AG04449 (cell line): ENCODE measurements around the gene SOCS3.

Source experiments
- CTCF ChIA-PET: fragments of 350-600 bp; formaldehyde crosslinking; extraction: SDS; loops from one replicate; lab custom pipeline; 2021; ENCODE audit warnings: antibody characterized with exemption; lab: Yijun Ruan, JAX
- POLR2A ChIA-PET: fragments of 400-600, 350-600 bp; formaldehyde crosslinking; extraction: SDS; loops from one replicate; lab custom pipeline; 2020; ENCODE audit warnings: antibody characterized with exemption, inconsistent platforms; lab: Yijun Ruan, JAX
- DNase-seq: peaks from one replicate; pipeline ENCODE4 v3.0.0-alpha.2; 2010; ENCODE audit warnings: low read depth, low spot score
- H3K4me3 ChIP-seq: 2 replicates; pipeline ENCODE4 v1.5.1; 2011; ENCODE audit warnings: low read depth, mild to moderate bottlenecking, control low read depth, low read length
- TF ChIP-seq, protein P1 (sequence below): IDR thresholded peaks from one replicate; pipeline ENCODE4 v1.5.1; 2011; ENCODE audit warnings: mild to moderate bottlenecking, moderate library complexity, low read length, control low read depth, inconsistent platforms; ENCODE audit not compliant: insufficient read depth; ENCODE audit errors: missing control alignments

The SOCS3 gene

DNA sequence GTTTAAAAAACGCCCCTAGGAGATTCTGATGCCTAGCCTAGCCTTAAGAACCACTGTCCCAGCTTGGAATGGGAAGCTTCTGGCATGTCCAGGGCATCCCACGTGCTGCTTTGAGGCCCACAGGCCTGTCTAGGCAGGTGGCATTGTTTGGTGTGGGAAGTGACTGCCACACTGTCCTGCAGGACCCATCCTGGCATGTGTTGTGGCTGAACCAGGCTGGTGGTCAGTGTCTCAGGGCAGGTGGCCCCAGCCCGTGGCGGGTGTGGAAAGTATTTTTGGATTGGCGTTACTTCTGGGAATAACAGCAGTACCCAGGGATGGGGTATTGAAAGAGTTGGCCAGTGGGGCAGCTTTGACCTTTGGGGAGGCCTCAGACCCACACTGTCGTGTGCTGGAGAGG lies 46.5 kb upstream of the SOCS3 start:
- TF ChIP-seq, protein P1, sequence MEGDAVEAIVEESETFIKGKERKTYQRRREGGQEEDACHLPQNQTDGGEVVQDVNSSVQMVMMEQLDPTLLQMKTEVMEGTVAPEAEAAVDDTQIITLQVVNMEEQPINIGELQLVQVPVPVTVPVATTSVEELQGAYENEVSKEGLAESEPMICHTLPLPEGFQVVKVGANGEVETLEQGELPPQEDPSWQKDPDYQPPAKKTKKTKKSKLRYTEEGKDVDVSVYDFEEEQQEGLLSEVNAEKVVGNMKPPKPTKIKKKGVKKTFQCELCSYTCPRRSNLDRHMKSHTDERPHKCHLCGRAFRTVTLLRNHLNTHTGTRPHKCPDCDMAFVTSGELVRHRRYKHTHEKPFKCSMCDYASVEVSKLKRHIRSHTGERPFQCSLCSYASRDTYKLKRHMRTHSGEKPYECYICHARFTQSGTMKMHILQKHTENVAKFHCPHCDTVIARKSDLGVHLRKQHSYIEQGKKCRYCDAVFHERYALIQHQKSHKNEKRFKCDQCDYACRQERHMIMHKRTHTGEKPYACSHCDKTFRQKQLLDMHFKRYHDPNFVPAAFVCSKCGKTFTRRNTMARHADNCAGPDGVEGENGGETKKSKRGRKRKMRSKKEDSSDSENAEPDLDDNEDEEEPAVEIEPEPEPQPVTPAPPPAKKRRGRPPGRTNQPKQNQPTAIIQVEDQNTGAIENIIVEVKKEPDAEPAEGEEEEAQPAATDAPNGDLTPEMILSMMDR = no peak
- H3K4me3 ChIP-seq = no peak overlapping the region
- ChIA-PET POLR2A (interaction anchor here (0.7 kb wide), 1 partner anchor 48 kb away, joined by 3 read pairs; no protein-coding TSS in a partner anchor), CTCF (interaction anchor here (1.5 to 8.6 kb wide), 2 partner anchors 10 to 15 kb away, joined by 5 to 87 read pairs; no protein-coding TSS in a partner anchor)
- no peak for DNase-seq

- ChIA-PET POLR2A (no interaction called here), CTCF (interaction anchor here (1.1 to 8.6 kb wide), 2 partner anchors 11 to 17 kb away, joined by 3 to 87 read pairs; no protein-coding TSS in a partner anchor)
- no peak for DNase-seq
- TF ChIP-seq, protein P1 = no peak
- H3K4me3 ChIP-seq = no peak overlapping the region
These were observed 43.9 kb upstream of the SOCS3 start for GRCh38 chr17:78403822-78404221.

- TF ChIP-seq, protein P1 = no peak
- ChIA-PET POLR2A (interaction anchor here (1.2 kb wide), 1 partner anchor 10 kb away, joined by 4 read pairs; no protein-coding TSS in a partner anchor), CTCF (interaction anchor here (0.8 to 8.6 kb wide), 5 partner anchors 10 to 150 kb away, joined by 4 to 87 read pairs (median 5); no protein-coding TSS in a partner anchor)
- no peak overlapping the region for H3K4me3 ChIP-seq
- DNase-seq = no peak
These were observed 42.0 kb upstream of the SOCS3 start for GRCh38 chr17:78401891-78402290.

DNA sequence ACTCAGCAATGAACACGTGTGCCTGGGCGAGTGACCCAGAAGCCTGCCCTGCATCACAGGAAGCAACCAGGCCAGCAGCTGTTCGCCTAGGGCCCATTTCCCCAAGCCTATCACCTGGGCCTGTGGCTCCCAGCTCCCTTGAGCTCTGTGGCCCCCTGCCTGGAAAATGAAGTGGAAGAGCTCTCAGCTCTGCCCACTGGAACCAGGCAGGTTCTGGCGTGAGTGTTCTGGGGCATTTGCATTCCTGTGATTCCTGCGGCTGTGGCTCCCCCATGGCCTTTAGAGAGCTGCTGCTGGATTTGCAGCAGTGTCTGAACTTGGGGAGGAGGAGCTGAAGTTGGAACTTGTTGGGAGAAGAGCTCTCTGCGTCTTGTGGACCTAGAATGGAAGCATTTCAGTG lies 41.4 kb upstream of the SOCS3 start:
- DNase-seq = no peak
- POLR2A ChIA-PET = interaction anchor here (1.2 to 1.5 kb wide), 2 partner anchors 10 to 41 kb away, joined by 4 to 6 read pairs; partner anchors contain the start of gene SOCS3
- CTCF ChIA-PET = interaction anchor here (0.8 to 8.6 kb wide), 6 partner anchors 10 to 150 kb away, joined by 4 to 87 read pairs (median 4); no protein-coding TSS in a partner anchor
- TF ChIP-seq, protein P1 = no peak
- no peak overlapping the region for H3K4me3 ChIP-seq

- DNase-seq = no peak
- H3K4me3 ChIP-seq = no peak overlapping the region
- ChIA-PET POLR2A (interaction anchor here (1.2 to 1.5 kb wide), 2 partner anchors 9 to 40 kb away, joined by 4 to 6 read pairs; partner anchors contain the start of gene SOCS3), CTCF (interaction anchor here (1.0 to 8.6 kb wide), 6 partner anchors 11 to 149 kb away, joined by 4 to 87 read pairs (median 8); no protein-coding TSS in a partner anchor)
- TF ChIP-seq, protein P1 = no peak
These were observed 40.8 kb upstream of the SOCS3 start for GRCh38 chr17:78400581-78401240.

DNA sequence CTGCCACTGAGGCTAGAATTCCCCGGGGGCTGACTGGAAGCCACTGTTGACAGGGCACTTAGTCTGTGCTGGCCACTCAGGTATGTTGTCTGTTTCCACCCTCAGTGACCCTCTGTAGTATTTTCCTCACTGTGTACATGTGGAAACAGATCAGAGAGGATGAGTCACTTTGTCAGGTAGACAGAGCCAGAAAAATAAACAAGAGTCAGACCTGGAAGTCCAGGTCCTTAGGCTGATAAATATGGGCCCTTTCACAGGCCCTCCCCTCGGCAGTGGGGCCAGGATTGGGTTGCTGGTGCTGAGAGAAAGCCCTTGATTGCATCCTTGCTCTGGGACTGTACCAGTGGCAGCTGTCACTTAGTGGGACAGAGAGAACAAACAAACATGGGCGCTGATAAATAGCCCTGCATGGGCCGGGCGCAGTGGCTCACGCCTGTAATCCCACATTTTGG lies 39.8 kb upstream of the SOCS3 start:
- DNase-seq = no peak
- TF ChIP-seq, protein P1 = no peak
- ChIA-PET POLR2A (interaction anchor here (1.5 kb wide), 1 partner anchor 39 kb away, joined by 6 read pairs; the partner anchor contains the start of gene SOCS3), CTCF (interaction anchor here (1.4 to 1.6 kb wide), 2 partner anchors 22 to 39 kb away, joined by 4 to 10 read pairs; no protein-coding TSS in a partner anchor)
- H3K4me3 ChIP-seq = no peak overlapping the region
